K562 (cell line): ENCODE results near the gene LRRC4B. TPM values are rescaled to one million over a fixed set of nuclear protein-coding genes. Genes with fewer than 3 reads are reported as not detected.
A peak's percentile ranks its signal among the peaks of the same experiment; 100 is the strongest.

Experiments used
- ARID1B ChIP-seq: fragments of 450-650 bp; IDR thresholded peaks from 2 replicates; pipeline ENCODE4 v1.6.1; 2016; ENCODE audit warnings: antibody characterized with exemption, mild to moderate bottlenecking, inconsistent platforms
- BCL6 ChIP-seq: fragments of 250-450 bp; sonication (Bioruptor Pico); IDR thresholded peaks from 2 replicates; pipeline ENCODE4 v1.4.0; 2020
- CBFA2T3 ChIP-seq: fragments of 450-650 bp; IDR thresholded peaks from 2 replicates; pipeline ENCODE4 v1.6.1; 2017
- CBX5 ChIP-seq: IDR thresholded peaks from 2 replicates; pipeline ENCODE4 v1.6.1; 2014; ENCODE audit warnings: low read depth, borderline replicate concordance
- CBX8 ChIP-seq: fragments of 200-600 bp; sonication (generic); IDR thresholded peaks from 2 replicates; pipeline ENCODE4 v1.6.1; 2012; ENCODE audit warnings: borderline replicate concordance, mixed run types, low read depth, mild to moderate bottlenecking, moderate library complexity, mixed read lengths, low read length, control low read depth, inconsistent platforms; ENCODE audit not compliant: poor library complexity, severe bottlenecking; ENCODE audit errors: extremely low read depth
- COPS2 ChIP-seq: fragments of 450-650 bp; conservative IDR thresholded peaks from 2 replicates; pipeline ENCODE4 v1.6.1; 2016; ENCODE audit warnings: mild to moderate bottlenecking, moderate library complexity
- EP400 ChIP-seq: fragments of 450-650 bp; IDR thresholded peaks from 2 replicates; pipeline ENCODE4 v1.6.1; 2017; ENCODE audit warnings: antibody characterized with exemption, mild to moderate bottlenecking, moderate library complexity
- GATAD2B ChIP-seq: fragments of 450-650 bp; IDR thresholded peaks from 2 replicates; pipeline ENCODE4 v1.6.1; 2017; ENCODE audit warnings: mild to moderate bottlenecking, borderline replicate concordance
- KHSRP ChIP-seq: fragments of 450-650 bp; IDR thresholded peaks from 2 replicates; pipeline ENCODE4 v1.6.1; 2017
- KLF10 ChIP-seq: fragments of 250-450 bp; sonication (Bioruptor Pico); IDR thresholded peaks from 2 replicates; pipeline ENCODE4 v1.6.1; 2021; ENCODE audit warnings: matching md5 sums
- NFXL1 ChIP-seq: fragments of 450-650 bp; formaldehyde crosslinking; IDR thresholded peaks from 2 replicates; pipeline ENCODE4 v1.4.0; 2021; ENCODE audit warnings: mild to moderate bottlenecking
- SIN3B ChIP-seq: fragments of 450-650 bp; IDR thresholded peaks from 2 replicates; pipeline ENCODE4 v1.6.1; 2017; ENCODE audit warnings: low read depth, mild to moderate bottlenecking, moderate library complexity
- ZC3H8 ChIP-seq: fragments of 450-650 bp; IDR thresholded peaks from 2 replicates; pipeline ENCODE4 v1.6.1; 2017
- ZKSCAN1 ChIP-seq: fragments of 150-350 bp; IDR thresholded peaks from 2 replicates; pipeline ENCODE4 v1.6.1; 2016; ENCODE audit warnings: low read depth, low read length
- ZNF140 ChIP-seq: fragments of 250-450 bp; sonication (Bioruptor Pico); IDR thresholded peaks from 2 replicates; pipeline ENCODE4 v1.8.0; 2021; ENCODE audit warnings: moderate library complexity, mild to moderate bottlenecking, inconsistent platforms
- ZNF217 ChIP-seq: sonication (generic); formaldehyde crosslinking; IDR thresholded peaks from 2 replicates; pipeline ENCODE4 v1.8.0; 2022; ENCODE audit warnings: mild to moderate bottlenecking, missing genetic modification reagents
- ZNF324 ChIP-seq: fragments of 250-450 bp; sonication (Bioruptor Pico); IDR thresholded peaks from 2 replicates; pipeline ENCODE4 v1.4.0; 2020; ENCODE audit warnings: mild to moderate bottlenecking
- polyA plus RNA-seq, 8 experiments: library from polyadenylated mRNA; depleted of rRNA in 4 of 8; stranded (reverse) in 5 of 8; unstranded in 3 of 8; fragments of >200 nt; fragmentation: Nextera tagmentation in 2 of 8; fragmentation: Illumina TruSeq in 1 of 8; extraction: Ambion mirVana in 2 of 8; extraction: Trizol in 1 of 8; gene quantifications; 2 replicates each; pipeline versions ENCODE4 v1.2.1 to v1.2.3, GENCODE V29; 2011 to 2014; ENCODE audit warnings: inconsistent platforms in 1 of 8, missing spikeins in 1 of 8
- total RNA-seq, 7 experiments: library from RNA; depleted of rRNA in 6 of 7; stranded (reverse); fragments of >200 nt in 6 of 7; fragmentation: Illumina TruSeq in 2 of 7; extraction: Trizol in 2 of 7; gene quantifications; 2 replicates each; pipeline versions ENCODE4 v1.2.1 to v1.2.3, GENCODE V29; 2011 to 2021; ENCODE audit warnings: low replicate concordance in 1 of 7
- TF ChIP-seq, protein P1 (sequence below): sonication (generic); formaldehyde crosslinking; IDR thresholded peaks from 2 replicates; pipeline ENCODE4 v1.8.1; 2023; ENCODE audit warnings: missing genetic modification reagents, mild to moderate bottlenecking, borderline replicate concordance
- TF ChIP-seq, protein P2 (sequence below): fragments of 250-450 bp; sonication (Bioruptor Pico); IDR thresholded peaks from 2 replicates; pipeline ENCODE4 v1.4.0; 2020; ENCODE audit warnings: mild to moderate bottlenecking, moderate library complexity
- TF ChIP-seq, protein P3 (sequence below): fragments of 250-450 bp; sonication (Bioruptor Pico); IDR thresholded peaks from 2 replicates; pipeline ENCODE4 v1.8.0; 2021; ENCODE audit warnings: borderline replicate concordance, mild to moderate bottlenecking, moderate library complexity; ENCODE audit not compliant: poor library complexity, severe bottlenecking

LRRC4B gene
- total and polyA plus RNA-seq, 9 of the 15 experiments (the other 6 are each of a cell fraction or from before 2014, with no cell fraction given): 0.18 to 9.6 (median 2.9) TPM; not detected in 2

DNA sequence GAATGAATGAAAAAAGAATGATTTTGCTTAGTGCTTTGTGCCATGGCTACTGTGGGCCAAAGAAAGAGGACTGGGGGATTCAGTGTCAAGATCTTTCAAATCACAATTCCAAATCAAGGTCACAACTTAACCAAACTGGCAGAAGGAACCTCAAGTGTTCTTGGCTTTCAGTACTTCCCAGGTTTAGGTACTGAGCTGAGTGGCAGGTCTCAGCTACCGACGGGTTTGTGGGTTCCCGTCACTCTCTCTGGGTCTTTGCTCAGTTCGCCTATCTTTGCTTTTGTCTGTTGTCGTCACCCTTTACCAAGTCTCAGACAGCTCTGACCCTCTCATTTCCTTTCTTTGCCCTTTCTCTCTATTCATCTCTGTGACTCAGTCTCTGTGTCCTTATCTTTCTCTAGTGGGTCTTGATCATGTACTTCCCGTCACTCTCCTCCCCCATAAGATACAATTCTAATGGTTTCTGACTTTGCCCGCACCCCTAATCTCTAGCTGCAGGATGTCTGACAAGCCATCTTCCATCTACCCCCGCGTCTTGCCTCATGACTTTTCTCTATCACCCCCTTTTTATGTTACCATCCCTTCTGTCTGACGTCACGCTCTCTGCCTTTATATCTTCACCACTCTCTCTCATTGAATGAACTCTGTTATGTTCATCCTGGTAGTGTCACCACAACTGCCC is 33.3 kb upstream of the LRRC4B start (continued):
- TF ChIP-seq NFXL1 (CRISPR knock-in tag) (no peak), ZKSCAN1 (no peak), CBX8 (no peak), ZNF324 (no peak), ZNF140 (CRISPR knock-in tag) (no peak), GATAD2B (peak; percentile 95), ZC3H8 (no peak), CBFA2T3 (peak; percentile 99), COPS2 (no peak), KHSRP (peak; percentile 85), KLF10 (CRISPR knock-in tag) (no peak), CBX5 (no peak), BCL6 (CRISPR knock-in tag) (no peak), ZNF217 (CRISPR knock-in tag) (no peak), EP400 (peak; percentile 75; the same call in 1 of the 2 replicates), ARID1B (peak; percentile 100), SIN3B (no peak)
- TF ChIP-seq, protein P1, sequence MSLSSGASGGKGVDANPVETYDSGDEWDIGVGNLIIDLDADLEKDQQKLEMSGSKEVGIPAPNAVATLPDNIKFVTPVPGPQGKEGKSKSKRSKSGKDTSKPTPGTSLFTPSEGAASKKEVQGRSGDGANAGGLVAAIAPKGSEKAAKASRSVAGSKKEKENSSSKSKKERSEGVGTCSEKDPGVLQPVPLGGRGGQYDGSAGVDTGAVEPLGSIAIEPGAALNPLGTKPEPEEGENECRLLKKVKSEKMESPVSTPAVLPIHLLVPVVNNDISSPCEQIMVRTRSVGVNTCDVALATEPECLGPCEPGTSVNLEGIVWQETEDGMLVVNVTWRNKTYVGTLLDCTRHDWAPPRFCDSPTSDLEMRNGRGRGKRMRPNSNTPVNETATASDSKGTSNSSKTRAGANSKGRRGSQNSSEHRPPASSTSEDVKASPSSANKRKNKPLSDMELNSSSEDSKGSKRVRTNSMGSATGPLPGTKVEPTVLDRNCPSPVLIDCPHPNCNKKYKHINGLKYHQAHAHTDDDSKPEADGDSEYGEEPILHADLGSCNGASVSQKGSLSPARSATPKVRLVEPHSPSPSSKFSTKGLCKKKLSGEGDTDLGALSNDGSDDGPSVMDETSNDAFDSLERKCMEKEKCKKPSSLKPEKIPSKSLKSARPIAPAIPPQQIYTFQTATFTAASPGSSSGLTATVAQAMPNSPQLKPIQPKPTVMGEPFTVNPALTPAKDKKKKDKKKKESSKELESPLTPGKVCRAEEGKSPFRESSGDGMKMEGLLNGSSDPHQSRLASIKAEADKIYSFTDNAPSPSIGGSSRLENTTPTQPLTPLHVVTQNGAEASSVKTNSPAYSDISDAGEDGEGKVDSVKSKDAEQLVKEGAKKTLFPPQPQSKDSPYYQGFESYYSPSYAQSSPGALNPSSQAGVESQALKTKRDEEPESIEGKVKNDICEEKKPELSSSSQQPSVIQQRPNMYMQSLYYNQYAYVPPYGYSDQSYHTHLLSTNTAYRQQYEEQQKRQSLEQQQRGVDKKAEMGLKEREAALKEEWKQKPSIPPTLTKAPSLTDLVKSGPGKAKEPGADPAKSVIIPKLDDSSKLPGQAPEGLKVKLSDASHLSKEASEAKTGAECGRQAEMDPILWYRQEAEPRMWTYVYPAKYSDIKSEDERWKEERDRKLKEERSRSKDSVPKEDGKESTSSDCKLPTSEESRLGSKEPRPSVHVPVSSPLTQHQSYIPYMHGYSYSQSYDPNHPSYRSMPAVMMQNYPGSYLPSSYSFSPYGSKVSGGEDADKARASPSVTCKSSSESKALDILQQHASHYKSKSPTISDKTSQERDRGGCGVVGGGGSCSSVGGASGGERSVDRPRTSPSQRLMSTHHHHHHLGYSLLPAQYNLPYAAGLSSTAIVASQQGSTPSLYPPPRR (CRISPR knock-in tag): peak; percentile 25; the same call in 1 of the 2 replicates
- TF ChIP-seq, protein P2, sequence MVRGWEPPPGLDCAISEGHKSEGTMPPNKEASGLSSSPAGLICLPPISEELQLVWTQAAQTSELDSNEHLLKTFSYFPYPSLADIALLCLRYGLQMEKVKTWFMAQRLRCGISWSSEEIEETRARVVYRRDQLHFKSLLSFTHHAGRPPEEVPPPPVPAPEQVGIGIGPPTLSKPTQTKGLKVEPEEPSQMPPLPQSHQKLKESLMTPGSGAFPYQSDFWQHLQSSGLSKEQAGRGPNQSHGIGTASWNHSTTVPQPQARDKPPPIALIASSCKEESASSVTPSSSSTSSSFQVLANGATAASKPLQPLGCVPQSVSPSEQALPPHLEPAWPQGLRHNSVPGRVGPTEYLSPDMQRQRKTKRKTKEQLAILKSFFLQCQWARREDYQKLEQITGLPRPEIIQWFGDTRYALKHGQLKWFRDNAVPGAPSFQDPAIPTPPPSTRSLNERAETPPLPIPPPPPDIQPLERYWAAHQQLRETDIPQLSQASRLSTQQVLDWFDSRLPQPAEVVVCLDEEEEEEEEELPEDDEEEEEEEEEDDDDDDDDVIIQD: no peak
- TF ChIP-seq, protein P3, sequence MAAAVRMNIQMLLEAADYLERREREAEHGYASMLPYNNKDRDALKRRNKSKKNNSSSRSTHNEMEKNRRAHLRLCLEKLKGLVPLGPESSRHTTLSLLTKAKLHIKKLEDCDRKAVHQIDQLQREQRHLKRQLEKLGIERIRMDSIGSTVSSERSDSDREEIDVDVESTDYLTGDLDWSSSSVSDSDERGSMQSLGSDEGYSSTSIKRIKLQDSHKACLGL (CRISPR knock-in tag): no peak
